Stimulated activated CD4-positive, alpha-beta T cell treated with anti-CD3 and anti-CD28 coated beads, Interleukin-12 subunit alpha, Interleukin-12 subunit beta, amount 100 ng/mL, for 48 hours (primary cell): Measurements from ENCODE around the gene JAZF1.

ENCODE experiments used
- DNase-seq, 3 donors: peaks; one replicate each; pipeline ENCODE4 v3.0.0-alpha.2; 2020; ENCODE audit warnings: low read depth in 2 of 3, low spot score in 1 of 3

Gene JAZF1

DNA sequence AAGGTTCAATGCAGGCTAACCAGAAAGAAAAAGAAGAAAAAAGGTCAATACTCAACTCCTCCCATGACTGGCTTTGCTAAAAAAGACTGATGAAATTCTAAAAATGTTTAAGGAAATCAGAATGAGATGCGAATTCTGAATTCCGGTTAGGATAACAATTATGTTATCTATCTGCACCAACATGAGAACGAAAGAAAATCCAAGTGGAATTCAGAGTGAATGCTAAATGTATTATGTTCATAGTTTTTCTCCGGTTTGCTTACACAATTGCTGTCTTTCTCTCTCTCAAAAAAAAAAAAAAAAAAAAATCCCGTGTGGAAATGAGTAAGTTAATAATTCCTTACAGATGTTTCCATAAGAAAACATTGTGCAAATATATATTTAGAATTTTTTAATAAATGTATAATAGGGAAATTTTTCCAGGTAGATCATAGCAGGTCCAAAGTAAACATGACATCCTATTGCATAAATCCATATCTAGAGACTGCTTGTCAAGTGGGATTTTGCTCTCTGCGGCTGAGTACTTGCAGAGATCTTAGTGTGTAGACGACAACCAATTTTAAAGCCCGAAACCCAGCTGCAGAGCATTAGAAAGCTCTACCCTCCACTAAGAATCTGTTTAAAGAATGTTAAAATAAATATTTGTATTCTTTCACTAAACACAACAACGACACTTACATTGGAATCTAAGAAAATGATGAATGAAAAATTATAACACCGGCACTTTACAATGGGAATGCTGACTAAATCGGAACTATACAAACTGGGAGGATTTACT, 104.0 kb downstream of the JAZF1 start:
- no peak for DNase-seq

DNA sequence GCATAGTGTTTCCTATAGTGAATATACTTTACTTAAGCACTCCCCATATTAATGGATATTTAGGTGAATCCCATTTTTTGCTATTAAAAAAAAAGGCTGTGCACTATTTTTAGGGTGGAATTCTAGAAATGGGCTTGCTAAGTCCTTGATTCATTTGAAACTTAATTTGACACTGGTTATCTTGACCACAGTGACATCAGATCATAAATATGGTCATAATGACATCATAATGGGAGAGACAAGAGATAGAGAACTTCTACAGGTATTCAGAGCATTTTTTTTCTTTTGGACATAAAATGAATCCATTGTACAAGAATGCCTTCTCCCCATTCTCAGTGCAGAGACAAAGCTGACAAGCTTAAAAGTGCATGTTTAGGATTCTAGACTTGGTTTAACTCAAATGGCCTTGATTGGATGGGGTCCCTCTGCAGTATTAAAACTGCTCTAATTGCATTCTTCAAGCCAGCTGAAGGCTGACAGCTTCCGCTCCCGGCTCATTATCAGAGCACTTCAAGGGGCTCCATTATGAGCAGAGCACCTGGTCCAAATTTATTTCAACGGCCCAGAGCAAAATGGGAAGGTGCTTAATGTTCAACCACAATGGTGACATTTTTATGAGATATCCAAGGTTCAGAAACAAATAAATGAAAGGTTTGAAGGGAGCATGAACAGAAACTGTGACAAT, 104.8 kb downstream of the JAZF1 start:
- no peak for DNase-seq

DNA sequence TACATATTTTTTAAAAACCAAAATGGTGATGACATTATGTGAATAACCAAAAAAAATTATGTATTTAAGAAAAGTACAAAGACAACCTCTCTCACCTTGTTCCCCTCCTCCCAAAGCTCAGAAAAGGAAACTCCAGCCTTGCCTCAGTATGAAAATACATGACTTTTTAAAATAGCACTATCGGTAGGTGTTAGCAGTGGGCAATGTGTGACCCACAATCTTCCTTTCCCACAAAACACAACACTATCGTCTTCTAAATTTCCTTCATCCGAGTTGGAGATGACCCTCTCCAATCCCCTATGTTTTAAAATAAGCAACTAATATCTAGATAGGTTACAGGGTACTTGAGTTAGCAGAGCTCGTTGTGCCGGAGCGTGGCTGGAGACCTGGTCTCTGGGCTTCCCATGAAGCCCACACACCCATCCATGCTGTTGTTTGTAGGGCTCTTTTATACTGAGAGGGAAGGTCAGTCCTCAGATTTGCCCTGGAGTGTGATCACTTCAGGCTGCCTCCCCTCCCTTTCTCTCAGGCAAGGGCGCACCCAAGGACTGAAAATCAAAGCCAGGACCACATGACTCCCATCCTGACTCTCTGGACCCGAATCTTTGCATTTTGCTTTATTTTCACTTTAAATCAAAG, 107.6 kb downstream of the JAZF1 start:
- DNase-seq, result no peak

DNA sequence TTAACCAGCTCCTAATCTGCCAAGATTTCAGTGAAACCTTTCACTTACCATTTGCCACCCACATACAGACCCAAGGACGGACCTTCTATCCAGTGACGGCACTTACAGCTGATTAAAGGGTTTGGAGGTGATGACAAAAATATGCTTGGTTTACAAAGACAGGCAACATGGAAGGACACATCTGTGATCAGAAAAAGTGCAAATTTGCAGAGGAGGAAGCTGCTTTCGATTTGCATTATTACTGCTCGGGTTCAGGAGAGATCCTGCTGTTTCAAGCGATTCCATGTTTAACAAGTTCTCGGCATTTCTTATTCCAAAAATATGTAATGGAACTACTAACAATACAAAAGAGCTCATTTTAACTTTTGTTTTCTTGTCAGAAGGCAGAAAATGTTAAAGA, 109.0 kb downstream of the JAZF1 start:
- DNase-seq, result no peak

DNA sequence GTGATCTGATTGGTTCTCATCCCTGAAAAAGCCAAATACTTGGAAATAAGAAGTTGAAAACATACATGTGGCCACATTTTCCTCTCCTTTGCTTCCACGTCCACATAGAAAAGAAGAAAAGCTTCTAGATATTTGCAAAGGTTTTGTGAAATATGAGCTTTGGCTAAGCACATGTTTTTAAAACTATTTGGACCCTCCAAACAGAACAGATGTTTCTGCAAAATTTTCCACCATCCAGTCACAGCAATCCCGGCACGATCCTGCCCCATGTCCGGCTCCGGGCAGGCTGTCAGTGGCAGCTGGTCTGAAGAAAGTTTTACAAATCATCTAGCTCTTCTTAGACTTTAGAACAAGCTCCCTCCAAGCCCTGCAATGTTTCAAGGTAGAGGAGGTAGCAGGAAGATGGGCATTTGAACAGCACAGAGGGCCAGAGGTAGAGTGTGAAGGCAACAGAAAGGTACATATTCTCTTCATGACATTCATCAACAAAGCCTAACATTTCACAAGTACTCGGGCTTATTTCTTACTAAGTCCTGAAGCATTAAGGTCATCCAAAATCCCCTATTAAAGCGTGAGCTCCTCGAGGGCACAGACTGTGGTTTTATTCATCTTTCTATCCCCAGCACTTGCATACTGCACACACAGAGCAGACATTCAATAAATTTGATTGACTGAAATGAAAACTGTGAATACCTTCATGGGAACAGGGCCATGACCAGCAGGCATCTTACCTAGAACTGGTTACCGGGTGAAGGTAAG, 110.1 kb downstream of the JAZF1 start:
- no peak for DNase-seq

DNA sequence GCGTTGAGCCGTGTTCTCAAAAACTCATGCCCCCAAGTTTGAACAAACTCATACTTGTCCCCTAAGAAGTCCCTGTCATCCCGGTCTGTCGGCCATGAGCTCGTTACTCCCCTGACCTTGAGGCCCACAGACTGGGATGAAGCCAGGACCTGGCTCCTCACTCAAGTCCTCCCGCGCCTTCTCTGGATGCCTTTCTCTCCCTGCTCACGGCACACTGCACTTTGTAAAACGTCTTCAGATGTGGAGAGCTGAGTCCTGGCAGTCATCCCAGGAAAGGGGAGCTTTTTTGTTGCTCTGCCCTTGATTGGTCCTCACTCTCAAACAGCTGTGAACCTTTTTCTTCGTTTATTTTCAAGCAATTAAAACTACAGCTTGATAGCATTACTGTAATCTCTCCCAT, 110.8 kb downstream of the JAZF1 start:
- DNase-seq, result no peak

DNA sequence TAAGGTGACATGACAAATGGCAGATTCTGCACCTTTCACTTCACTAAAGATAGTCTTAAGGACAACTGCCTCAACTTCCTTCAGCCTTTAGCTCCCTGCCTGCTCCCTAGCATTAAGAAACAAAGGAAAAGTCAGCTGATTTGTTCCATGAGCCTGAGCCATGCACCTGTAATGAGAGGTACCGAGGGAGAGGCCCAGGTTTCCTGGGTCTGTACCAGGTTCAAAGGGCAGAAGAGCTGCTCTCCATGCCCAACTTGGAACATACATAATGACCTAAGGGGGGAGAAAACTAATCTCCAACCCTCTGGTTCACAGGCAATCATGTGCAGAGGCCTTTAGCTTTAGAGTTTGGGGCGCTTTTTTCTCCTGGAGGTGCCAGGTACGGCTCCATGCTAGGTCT, 111.2 kb downstream of the JAZF1 start:
- no peak for DNase-seq

DNA sequence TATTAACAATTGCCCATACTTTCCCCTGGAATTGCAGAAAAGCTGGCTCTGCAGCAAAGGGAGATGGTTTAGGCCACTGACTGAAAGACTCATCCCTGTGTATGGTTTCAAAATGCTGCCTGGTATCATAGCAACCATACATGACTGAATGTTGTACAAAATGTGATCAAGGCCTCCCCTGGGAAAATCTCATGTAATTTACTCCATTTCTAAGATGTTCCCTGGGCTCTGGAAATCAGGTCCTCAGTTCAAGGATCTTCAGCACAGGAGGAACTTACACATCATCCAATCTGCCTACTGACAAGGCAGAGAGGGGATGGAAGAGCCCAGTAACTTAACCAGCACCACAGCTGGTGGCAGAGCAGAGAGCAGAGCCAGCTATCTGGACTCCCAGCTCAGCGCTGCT, 111.8 kb downstream of the JAZF1 start:
- no peak for DNase-seq

DNA sequence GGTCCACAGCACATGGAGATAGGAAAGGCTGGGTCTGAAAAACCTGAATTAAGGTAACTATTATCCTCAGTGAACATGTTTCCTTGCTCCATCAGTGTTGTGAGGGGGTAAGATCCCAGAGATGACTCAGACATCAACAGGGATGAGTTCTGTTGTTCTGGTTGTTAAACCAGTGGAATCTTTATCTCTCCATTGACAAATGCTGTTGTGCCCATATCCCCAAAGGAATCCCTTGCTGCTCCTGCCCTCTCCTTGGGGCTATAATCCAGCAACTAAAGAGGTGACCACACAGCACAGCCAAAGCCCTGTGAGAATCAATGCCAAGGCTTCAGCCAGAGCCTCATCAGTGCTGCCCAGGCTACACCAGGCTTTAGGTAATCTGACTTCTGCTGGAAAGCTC, 113.4 kb downstream of the JAZF1 start:
- DNase-seq, result no peak

DNA sequence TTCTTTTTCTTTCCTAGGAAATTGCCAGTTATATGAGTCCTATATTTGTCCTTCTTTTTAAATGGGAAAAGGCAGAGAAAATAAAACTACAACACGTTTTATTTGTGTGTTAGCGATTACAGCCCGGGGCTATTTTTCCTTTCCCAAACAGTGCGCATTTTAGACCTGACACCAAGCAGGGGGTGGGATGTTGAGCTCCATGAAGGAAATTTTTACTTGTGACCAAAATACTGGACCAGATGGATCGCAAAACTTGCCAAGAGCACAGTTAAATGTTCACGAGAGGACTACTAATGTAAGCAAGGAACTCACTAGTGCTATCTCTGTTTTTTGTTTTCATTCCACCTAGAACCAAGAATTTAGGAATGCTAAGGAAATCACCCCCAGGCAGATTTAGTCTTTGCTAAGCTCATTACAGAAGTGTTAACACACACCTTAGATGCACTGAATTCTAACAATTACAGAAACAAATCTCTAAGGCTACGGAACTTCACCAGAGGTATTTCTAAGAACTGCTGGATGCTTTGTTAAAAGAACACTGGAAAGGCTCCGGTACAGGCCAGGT, 114.8 kb downstream of the JAZF1 start:
- DNase-seq, result no peak

DNA sequence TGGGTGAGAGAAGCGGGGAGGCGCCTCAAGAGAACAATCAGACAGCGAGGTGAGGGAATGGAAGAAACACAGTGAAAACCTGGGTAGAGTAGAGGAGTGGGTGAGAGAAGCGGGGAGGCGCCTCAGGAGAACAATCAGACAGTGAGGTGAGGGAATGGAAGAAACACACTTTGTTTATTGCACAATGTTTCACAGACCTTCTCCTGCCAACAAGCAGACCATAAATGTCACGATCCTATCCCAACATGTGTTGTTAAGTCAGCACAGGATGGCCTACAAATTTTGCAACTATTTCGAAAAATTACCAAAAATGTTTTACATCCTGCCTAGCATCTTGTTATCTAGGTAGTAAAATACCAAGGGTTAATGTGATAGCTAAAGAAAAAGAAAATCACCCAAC, 115.3 kb downstream of the JAZF1 start:
- DNase-seq, result no peak

DNA sequence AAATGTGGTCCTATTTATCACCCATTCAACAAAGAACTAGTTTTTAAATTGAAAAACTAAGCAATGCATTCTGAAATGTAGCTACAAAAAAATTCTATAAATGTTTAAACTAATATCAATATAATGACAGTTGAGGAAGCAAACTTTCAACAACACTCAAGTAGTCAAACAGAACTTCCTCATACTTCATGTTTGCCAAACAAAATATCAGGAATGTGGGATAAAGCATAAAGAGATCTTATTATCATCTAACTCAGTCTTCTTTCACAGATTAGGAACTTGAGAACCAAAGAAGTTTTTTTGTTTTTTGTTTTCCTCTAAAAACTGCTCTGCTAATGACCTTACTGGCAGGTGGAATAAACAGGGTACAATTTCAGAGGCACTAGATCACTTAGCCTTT, 116.2 kb downstream of the JAZF1 start:
- DNase-seq, result no peak

DNA sequence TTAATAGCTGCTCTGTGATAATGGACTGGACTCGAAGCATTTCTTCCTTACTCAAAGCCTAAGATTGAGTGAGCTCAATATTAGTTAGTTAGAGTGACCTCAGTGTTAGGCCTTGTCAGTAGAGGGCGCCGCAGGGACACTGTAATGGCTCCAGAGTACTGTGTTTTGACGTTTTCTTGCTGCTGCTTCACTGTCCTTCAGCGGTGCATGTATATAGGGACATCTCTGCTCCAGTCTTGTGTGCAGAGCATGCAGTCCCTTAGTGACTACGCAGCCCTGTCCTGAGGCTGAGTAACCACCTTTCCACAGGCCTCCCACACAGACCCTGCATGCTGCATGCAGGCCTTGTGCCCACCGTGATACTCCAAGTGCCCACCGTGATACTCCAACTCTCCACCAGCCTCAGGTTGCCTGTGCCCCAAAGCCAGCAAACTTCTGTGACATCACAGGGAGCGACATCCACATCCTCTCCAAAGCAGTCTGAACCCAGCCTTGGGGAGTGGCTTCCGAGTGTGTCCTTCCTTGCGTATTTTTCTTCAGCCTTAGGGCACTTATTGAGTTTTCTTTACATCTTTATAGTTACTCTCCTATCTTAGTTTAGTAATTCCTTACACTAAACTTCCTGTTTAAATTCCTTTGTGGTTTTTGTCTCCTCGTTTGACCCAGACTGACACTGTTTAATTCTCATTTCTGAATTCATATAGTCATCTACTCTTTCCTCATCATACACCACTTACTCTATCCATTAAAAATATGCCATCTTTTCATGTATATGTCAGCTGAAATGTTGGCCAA, 118.2 kb downstream of the JAZF1 start:
- peak; percentile 32 to 64 (median 33) for DNase-seq

DNA sequence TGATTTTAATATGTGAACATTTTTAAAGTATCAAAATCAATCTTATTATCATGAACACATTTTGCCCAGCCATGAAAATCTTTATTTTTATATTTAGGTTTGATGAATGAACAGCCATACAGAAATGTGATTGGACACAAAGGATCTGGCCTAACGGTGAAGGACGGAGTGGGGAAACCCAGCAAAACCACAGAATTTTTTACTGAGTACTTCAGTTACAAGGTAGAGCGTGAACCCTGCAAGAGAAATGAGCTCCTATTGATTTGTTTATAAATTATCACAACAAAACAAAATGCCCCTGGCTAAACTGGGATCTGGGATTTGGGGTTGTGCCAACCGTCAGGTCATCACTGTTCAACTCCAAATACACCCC, 118.8 kb downstream of the JAZF1 start:
- no peak for DNase-seq

DNA sequence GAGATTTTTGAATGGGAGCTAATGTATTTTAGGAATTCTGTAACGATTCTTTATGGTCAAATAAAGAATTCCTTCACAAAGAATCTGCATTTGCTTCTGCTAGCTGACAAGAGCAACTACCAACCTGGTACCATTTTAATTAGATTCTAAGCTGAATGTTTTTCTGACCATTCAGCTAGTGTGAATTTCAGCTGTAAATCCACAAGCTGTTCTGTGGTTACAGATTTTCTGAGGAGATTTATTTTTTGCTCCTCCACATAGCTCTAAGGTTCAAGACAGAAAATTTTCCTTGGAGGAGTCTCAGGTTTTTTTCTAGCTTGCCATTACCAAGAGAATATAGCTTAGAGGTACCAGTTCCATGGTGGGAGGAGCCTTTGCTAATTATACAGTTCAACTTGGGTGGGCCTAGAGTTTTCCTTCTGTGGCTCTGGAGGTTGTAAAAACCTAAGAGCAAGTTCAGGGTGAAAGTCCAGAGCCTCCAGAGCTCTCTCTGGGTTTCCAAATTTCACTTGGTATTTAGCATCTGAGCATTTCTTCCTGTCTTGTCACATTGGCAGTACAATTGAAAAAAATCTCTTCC, 120.1 kb downstream of the JAZF1 start:
- DNase-seq, result no peak

DNA sequence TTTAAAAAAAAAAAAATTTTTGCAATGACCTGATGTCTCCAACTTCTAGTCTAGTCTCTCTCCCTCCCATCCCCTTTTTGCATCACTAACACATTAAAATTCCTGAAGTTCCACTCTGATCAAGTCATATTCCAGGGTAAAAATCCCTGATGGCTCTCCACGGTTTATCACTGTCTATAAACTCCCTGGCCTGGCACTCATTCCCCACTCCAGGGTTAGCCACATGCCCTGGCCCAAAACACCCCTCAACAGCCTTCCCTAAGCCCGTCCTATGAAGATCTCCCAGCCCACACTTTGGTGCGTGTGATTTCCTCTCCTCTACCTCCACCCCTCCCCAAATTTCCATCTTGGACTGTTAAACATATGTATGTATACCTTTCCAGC, 125.4 kb downstream of the JAZF1 start:
- DNase-seq, result no peak

DNA sequence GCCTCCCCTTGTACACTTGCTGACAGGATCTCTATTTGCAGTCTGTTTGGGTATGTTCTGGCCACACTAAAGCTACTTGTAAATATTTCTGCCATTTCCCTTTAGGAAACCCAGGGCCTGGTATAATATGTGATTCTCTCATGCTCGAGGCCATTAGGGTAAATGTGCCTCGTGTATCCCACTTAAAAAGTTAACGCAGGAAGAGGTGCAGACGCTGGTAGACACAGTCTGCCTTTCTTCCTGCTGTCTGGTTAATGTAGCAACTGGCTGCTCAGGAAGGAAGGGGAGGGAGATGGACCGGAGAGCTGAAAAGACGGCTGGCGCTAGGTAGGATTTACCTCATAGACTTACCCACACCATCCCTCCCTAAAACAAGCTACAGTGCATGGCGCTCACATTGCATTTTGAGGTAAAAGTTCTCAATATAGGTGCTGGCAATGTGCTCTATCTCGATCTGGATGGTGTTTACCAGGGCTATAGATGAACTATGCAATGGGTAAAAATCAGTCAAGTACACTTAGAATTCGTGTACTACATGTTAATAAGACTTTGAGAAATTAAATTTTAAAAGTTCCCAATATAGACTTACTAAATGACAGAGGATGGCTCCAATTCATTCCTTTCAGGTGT, 125.9 kb downstream of the JAZF1 start:
- DNase-seq, result no peak

DNA sequence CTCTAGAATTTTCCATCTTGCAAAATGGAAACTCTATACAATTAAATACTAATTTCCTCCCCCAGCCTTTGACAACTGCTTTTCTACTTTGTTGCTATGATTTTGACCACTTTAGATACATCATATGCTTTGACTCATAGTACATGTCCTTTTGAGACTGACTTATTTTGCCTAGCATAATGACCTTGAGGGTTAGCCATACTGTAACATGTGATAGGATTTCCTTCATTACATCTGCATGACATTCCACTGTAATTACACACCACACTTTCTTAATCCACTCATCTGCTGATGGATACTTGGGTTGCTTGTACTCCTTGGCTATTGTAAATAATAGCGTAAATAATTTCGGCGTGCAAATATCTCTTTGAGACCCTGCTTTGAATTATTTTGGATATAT, 127.7 kb downstream of the JAZF1 start:
- no peak for DNase-seq

DNA sequence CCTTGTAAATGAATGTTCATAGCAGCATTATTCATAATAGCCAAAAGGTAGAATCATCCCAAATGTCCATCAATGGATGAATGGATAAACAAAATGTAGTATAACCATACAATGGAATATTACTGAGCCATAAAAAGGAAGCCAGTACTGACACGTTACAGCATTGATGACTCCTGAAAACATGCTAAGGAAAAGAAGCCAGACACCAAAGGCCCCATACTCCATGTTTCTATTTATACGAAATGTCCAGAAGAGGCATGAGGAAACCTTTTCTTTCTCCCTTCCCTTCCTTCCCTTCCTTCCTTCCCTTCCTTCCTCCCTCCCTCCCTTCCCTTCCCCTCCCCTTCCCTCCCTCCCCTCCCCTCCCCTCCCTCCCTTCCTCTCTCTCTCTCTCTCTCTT, 131.9 kb downstream of the JAZF1 start:
- DNase-seq, result no peak

DNA sequence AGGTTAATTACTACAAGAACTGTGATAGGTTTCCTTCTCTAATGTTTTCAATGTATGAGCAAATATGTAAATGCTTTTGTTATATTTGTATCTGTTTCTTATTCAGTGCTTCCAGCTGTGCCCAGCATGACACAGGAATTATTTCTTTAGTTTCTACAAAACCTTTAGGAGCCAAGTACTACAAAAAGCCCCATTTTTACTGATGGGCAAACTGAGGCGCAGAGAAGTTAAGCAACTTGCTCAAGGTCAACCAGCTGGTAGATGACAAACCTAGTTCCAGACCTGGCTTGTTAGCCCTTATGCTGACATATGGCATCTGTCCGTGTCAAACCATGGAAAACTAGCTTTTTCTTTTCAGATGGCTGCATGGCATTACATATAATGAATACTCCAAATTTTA, 134.6 kb downstream of the JAZF1 start:
- DNase-seq, result no peak
